ENCODE measurements around the gene VAMP1.
"Not testable (repeated sequence)": the region's sequence is repeated elsewhere in the genome, so short reads cannot be mapped to it uniquely, and the experiment has no call there.

Gene VAMP1

GRCh38 chr12:6470375-6471163 lies at the start of gene VAMP1:
VAMP1 (minus strand) TSS chr12:6470677; CDS start chr12:6470531, 146 bp downstream.
- peak within 1 kb of the TSS; percentile 62 for H3K4me3 ChIP-seq (ENCODE audit: low read length)
- TF ChIP-seq CTCF (IDR thresholded peaks at IDR 0.05; ENCODE audit: insufficient read depth, low read depth, low read length, missing control alignments) = no peak
- DNase-seq (ENCODE audit: low read depth) = peak; percentile 96

- no peak for TF ChIP-seq CTCF (IDR thresholded peaks at IDR 0.05; ENCODE audit: insufficient read depth, low read depth, low read length, missing control alignments)
- H3K4me3 ChIP-seq (ENCODE audit: low read length) = no peak overlapping the region
- no peak for DNase-seq (ENCODE audit: low read depth)
Observed at GRCh38 chr12:6520186-6520585, 49.7 kb upstream of the VAMP1 start.

GRCh38 chr12:6508087-6508486 lies 37.6 kb upstream of the VAMP1 start:
- DNase-seq (ENCODE audit: low read depth) = no peak
- H3K4me3 ChIP-seq (ENCODE audit: low read length) = no peak overlapping the region
- TF ChIP-seq CTCF (IDR thresholded peaks at IDR 0.05; ENCODE audit: insufficient read depth, low read depth, low read length, missing control alignments) = no peak

- H3K4me3 ChIP-seq (ENCODE audit: low read length) = no peak overlapping the region
- TF ChIP-seq CTCF (IDR thresholded peaks at IDR 0.05; ENCODE audit: insufficient read depth, low read depth, low read length, missing control alignments) = no peak
- peak; percentile 43 for DNase-seq (ENCODE audit: low read depth)
Observed at GRCh38 chr12:6507102-6507998, 36.9 kb upstream of the VAMP1 start.

- H3K4me3 ChIP-seq (ENCODE audit: low read length) = no peak overlapping the region
- no peak for TF ChIP-seq CTCF (IDR thresholded peaks at IDR 0.05; ENCODE audit: insufficient read depth, low read depth, low read length, missing control alignments)
- no peak for DNase-seq (ENCODE audit: low read depth)
Observed at GRCh38 chr12:6500466-6500865, 30.0 kb upstream of the VAMP1 start.

GRCh38 chr12:6497291-6497690 lies 26.8 kb upstream of the VAMP1 start:
- not testable (repeated sequence) for H3K4me3 ChIP-seq (ENCODE audit: low read length); DNase-seq (ENCODE audit: low read depth)

GRCh38 chr12:6494968-6495367 lies 24.5 kb upstream of the VAMP1 start:
- DNase-seq (ENCODE audit: low read depth) = peak; percentile 48
- no peak for TF ChIP-seq CTCF (IDR thresholded peaks at IDR 0.05; ENCODE audit: insufficient read depth, low read depth, low read length, missing control alignments)

More at GRCh38 chr12:6494968-6495367, 24.5 kb upstream of the VAMP1 start:
- peak overlapping the region; percentile 89 for H3K4me3 ChIP-seq (ENCODE audit: low read length)

Measured in epithelial cell of esophagus (primary cell).